ENCODE measurements around the gene ATP6AP1. TPM values are rescaled to one million over a fixed set of nuclear protein-coding genes. Genes with fewer than 3 reads are reported as not detected.

ATP6AP1 gene
- total and polyA plus RNA-seq, 2 of the 13 experiments (the other 11 are each of a cell fraction or from before 2014, with no cell fraction given): 56.7 to 110 TPM

- TF ChIP-seq ZNF687 (CRISPR knock-in tag; IDR thresholded peaks at IDR 0.05): peak; percentile 89
- no peak for TF ChIP-seq ZNF318 (CRISPR knock-in tag; IDR thresholded peaks at IDR 0.05)
- no peak for TF ChIP-seq ZNF512 (CRISPR knock-in tag; IDR thresholded peaks at IDR 0.05)
- no peak for TF ChIP-seq ZBTB34 (CRISPR knock-in tag; IDR thresholded peaks at IDR 0.05)
- TF ChIP-seq ZNF619 (CRISPR knock-in tag; IDR thresholded peaks at IDR 0.05): no peak
- 0 out of 2 replicates have a peak, but pooled peaks have one; percentile 29 for TF ChIP-seq ZNF703 (CRISPR knock-in tag; IDR thresholded peaks at IDR 0.05; ENCODE audit: borderline replicate concordance)
- no peak for TF ChIP-seq SMAD1 (CRISPR knock-in tag; IDR thresholded peaks at IDR 0.05; ENCODE audit: borderline replicate concordance, low read depth)
- no peak for TF ChIP-seq PITX1 (CRISPR knock-in tag; IDR thresholded peaks at IDR 0.05)
- TF ChIP-seq ZNF232 (CRISPR knock-in tag; IDR thresholded peaks at IDR 0.05; ENCODE audit: borderline replicate concordance): no peak
- TF ChIP-seq PRPF4 (IDR thresholded peaks at IDR 0.05; ENCODE audit: low read depth, low read length, poor library complexity, severe bottlenecking): no peak
- no peak for TF ChIP-seq RBM39 (IDR thresholded peaks at IDR 0.05; ENCODE audit: low read depth, low read length, poor library complexity, severe bottlenecking)
- TF ChIP-seq E2F2 (CRISPR knock-in tag; IDR thresholded peaks at IDR 0.05; ENCODE audit: borderline replicate concordance): no peak
Measured at GRCh38 chrX:154486052-154486395, 57.5 kb downstream of the ATP6AP1 start (continued).
